HepG2 (cell line): ENCODE results near the gene PEX3. TPM values are rescaled to one million over a fixed set of nuclear protein-coding genes. Genes with fewer than 3 reads are reported as not detected.

Experiments used
- AKAP8 ChIP-seq: sonication (generic); formaldehyde crosslinking; IDR thresholded peaks from 2 replicates; pipeline ENCODE4 v1.5.1; 2020; ENCODE audit warnings: mild to moderate bottlenecking, missing genetic modification reagents
- ARID3A ChIP-seq: IDR thresholded peaks from 2 replicates; pipeline ENCODE4 v1.6.1; 2012; ENCODE audit warnings: low read depth, low read length, improper control_type of control experiment
- CTCF ChIP-seq: sonication (generic); formaldehyde crosslinking; IDR thresholded peaks from 2 replicates; pipeline ENCODE4 v1.5.0; 2020; ENCODE audit warnings: mild to moderate bottlenecking, missing genetic modification reagents, moderate library complexity
- HBP1 ChIP-seq: IDR thresholded peaks from 2 replicates; pipeline ENCODE4 v1.6.1; 2016; ENCODE audit warnings: low read depth, control low read depth
- HDAC2 ChIP-seq: sonication (generic); formaldehyde crosslinking; IDR thresholded peaks from 2 replicates; pipeline ENCODE4 v1.4.0; 2020; ENCODE audit warnings: missing genetic modification reagents
- HMGXB4 ChIP-seq, 2 experiments: sonication (generic) in 1 of 2; formaldehyde crosslinking in 1 of 2; IDR thresholded peaks; 2 replicates each; pipeline versions ENCODE4 v1.4.0 to v1.6.1; 2018 to 2020; ENCODE audit warnings: missing genetic modification reagents in 2 of 2, borderline replicate concordance in 1 of 2, low read depth in 1 of 2, mild to moderate bottlenecking in 1 of 2, missing biosample characterization in 1 of 2
- NR2F6 ChIP-seq, 2 experiments: IDR thresholded peaks; 2 replicates each; pipeline ENCODE4 v1.6.1; 2016; ENCODE audit warnings: antibody characterized with exemption in 1 of 2, mild to moderate bottlenecking in 1 of 2
- SMYD3 ChIP-seq: sonication (generic); formaldehyde crosslinking; IDR thresholded peaks from 2 replicates; pipeline ENCODE4 v1.8.1; 2023; ENCODE audit warnings: mild to moderate bottlenecking, missing genetic modification reagents
- SP140L ChIP-seq: sonication (generic); formaldehyde crosslinking; IDR thresholded peaks from 2 replicates; pipeline ENCODE4 v1.4.0; 2020; ENCODE audit warnings: missing genetic modification reagents, borderline replicate concordance
- THAP7 ChIP-seq: sonication (generic); formaldehyde crosslinking; IDR thresholded peaks from 2 replicates; pipeline ENCODE4 v1.8.1; 2023; ENCODE audit warnings: mild to moderate bottlenecking, missing genetic modification reagents
- ZBTB1 ChIP-seq: sonication (generic); formaldehyde crosslinking; IDR thresholded peaks from 2 replicates; pipeline ENCODE4 v1.4.0; 2020; ENCODE audit warnings: missing genetic modification reagents, borderline replicate concordance
- ZBTB46 ChIP-seq: sonication (generic); formaldehyde crosslinking; IDR thresholded peaks from 2 replicates; pipeline ENCODE4 v1.4.0; 2020; ENCODE audit warnings: mild to moderate bottlenecking, missing genetic modification reagents, borderline replicate concordance
- ZKSCAN1 ChIP-seq: fragments of 150-350 bp; IDR thresholded peaks from 2 replicates; pipeline ENCODE4 v1.6.1; 2014; ENCODE audit warnings: low read length
- ZNF224 ChIP-seq: sonication (generic); formaldehyde crosslinking; IDR thresholded peaks from 2 replicates; pipeline ENCODE4 v1.5.0; 2020; ENCODE audit warnings: mild to moderate bottlenecking, missing genetic modification reagents
- ZNF264 ChIP-seq: sonication (generic); formaldehyde crosslinking; IDR thresholded peaks from 2 replicates; pipeline ENCODE4 v1.4.0; 2020; ENCODE audit warnings: missing genetic modification reagents
- ZNF280B ChIP-seq: sonication (generic); formaldehyde crosslinking; IDR thresholded peaks from 2 replicates; pipeline ENCODE4 v1.5.0; 2020; ENCODE audit warnings: missing genetic modification reagents, mild to moderate bottlenecking, borderline replicate concordance
- ZNF3 ChIP-seq: IDR thresholded peaks from 2 replicates; pipeline ENCODE4 v1.7.0; 2017; ENCODE audit warnings: inconsistent platforms
- ZNF460 ChIP-seq: sonication (generic); formaldehyde crosslinking; IDR thresholded peaks from 2 replicates; pipeline ENCODE4 v1.5.1; 2020; ENCODE audit warnings: missing genetic modification reagents, mild to moderate bottlenecking, borderline replicate concordance
- ZNF776 ChIP-seq: sonication (generic); formaldehyde crosslinking; IDR thresholded peaks from 2 replicates; pipeline ENCODE4 v1.4.0; 2020; ENCODE audit warnings: mild to moderate bottlenecking, missing genetic modification reagents
- polyA plus RNA-seq, 8 experiments: library from polyadenylated mRNA; depleted of rRNA in 3 of 8; stranded (reverse) in 7 of 8; unstranded in 1 of 8; fragments of >200 nt; fragmentation: Illumina TruSeq in 4 of 8; extraction: Trizol in 4 of 8; gene quantifications; 2 replicates each; pipeline versions ENCODE4 v1.2.1 to v1.2.3, GENCODE V29; 2011 to 2016; ENCODE audit warnings: low read depth in 4 of 8, missing spikeins in 1 of 8, mixed read lengths in 1 of 8; ENCODE audit not compliant: insufficient read depth in 1 of 8
- total RNA-seq, 5 experiments: library from RNA; depleted of rRNA; stranded (reverse); fragments of >200 nt; fragmentation: Illumina TruSeq; extraction: Trizol; gene quantifications; 2 replicates each; pipeline ENCODE4 v1.2.3, GENCODE V29; 2016; ENCODE audit warnings: low read depth in 1 of 5

Gene PEX3
- total and polyA plus RNA-seq, 2 of the 13 experiments (the other 11 are each of a cell fraction or from before 2014, with no cell fraction given) = 30.9 to 40.8 TPM

- TF ChIP-seq SP140L (CRISPR knock-in tag) (no peak), AKAP8 (CRISPR knock-in tag) (no peak), ZNF224 (CRISPR knock-in tag) (no peak), ARID3A (peak; percentile 76), HMGXB4 (CRISPR knock-in tag; IDR thresholded peaks at IDR 0.05; ENCODE audit: borderline replicate concordance in 1 of 2, low read depth in 1 of 2) (no peak), THAP7 (no peak), SMYD3 (CRISPR knock-in tag) (peak; percentile 68; the same call in 1 of the 2 replicates), ZNF776 (CRISPR knock-in tag) (no peak), ZKSCAN1 (no peak), ZBTB46 (no peak), ZNF280B (CRISPR knock-in tag) (no peak), CTCF (CRISPR knock-in tag) (no peak), HDAC2 (CRISPR knock-in tag) (peak; percentile 74), ZNF264 (no peak), ZBTB1 (CRISPR knock-in tag) (no peak), ZNF3 (CRISPR knock-in tag) (no peak), HBP1 (CRISPR knock-in tag) (no peak), NR2F6 (IDR thresholded peaks at IDR 0.05) (peak; percentile 72), NR2F6 (CRISPR knock-in tag; IDR thresholded peaks at IDR 0.05) (peak; percentile 57; the same call in 1 of the 2 replicates), ZNF460 (no peak)
These were observed 18.0 kb upstream of the PEX3 start (continued) for GRCh38 chr6:143432588-143432987.
